Keratinocyte (primary cell): Measurements from ENCODE around the gene ABHD4. TPM values are rescaled to one million over a fixed set of nuclear protein-coding genes. Genes with fewer than 3 reads are reported as not detected.

Experiments
- DNase-seq: peaks from one replicate; pipeline ENCODE4 v3.0.0-alpha.2; 2011; ENCODE audit warnings: low read depth, missing footprints, low spot score
- FAIRE-seq: peaks from 2 replicates; lab custom pipeline; 2011; peaks lifted over from hg19 to GRCh38; lab: Jason Lieb, UNC
- H2AFZ ChIP-seq: 2 replicates; pipeline ENCODE4 v1.6.0; 2012; ENCODE audit warnings: low read length, control low read depth, inconsistent platforms; ENCODE audit not compliant: control insufficient read depth
- H3K27ac ChIP-seq: 2 replicates; pipeline ENCODE4 v1.5.1; 2011; ENCODE audit warnings: low read length; ENCODE audit not compliant: control insufficient read depth, insufficient read depth
- H3K27me3 ChIP-seq: 3 replicates; pipeline ENCODE4 v1.6.0; 2011; ENCODE audit warnings: low read length; ENCODE audit not compliant: control insufficient read depth, insufficient read depth; ENCODE audit errors: extremely low read depth
- H3K36me3 ChIP-seq, 2 experiments: 2 replicates in 1 of 2; 3 replicates in 1 of 2; pipeline ENCODE4 v1.5.1; 2011; ENCODE audit warnings: low read length in 2 of 2, mild to moderate bottlenecking in 1 of 2; ENCODE audit not compliant: control insufficient read depth in 2 of 2, insufficient read depth in 2 of 2; ENCODE audit errors: extremely low read depth in 1 of 2
- H3K4me1 ChIP-seq: 3 replicates; pipeline ENCODE4 v1.5.1; 2011; ENCODE audit warnings: low read length; ENCODE audit not compliant: control insufficient read depth, insufficient read depth; ENCODE audit errors: extremely low read depth
- H3K4me2 ChIP-seq: 3 replicates; pipeline ENCODE4 v1.6.0; 2011; ENCODE audit warnings: low read depth, low read length; ENCODE audit not compliant: control insufficient read depth, insufficient read depth; ENCODE audit errors: extremely low read depth
- H3K4me3 ChIP-seq, 3 experiments: fragments of 200-600 bp in 1 of 3; sonication (generic) in 1 of 3; 2 replicates in 2 of 3; 3 replicates in 1 of 3; pipeline ENCODE4 v1.5.1; 2011 to 2016; ENCODE audit warnings: low read length in 3 of 3, mild to moderate bottlenecking in 3 of 3, control low read depth in 2 of 3, inconsistent platforms in 1 of 3, low read depth in 1 of 3, mixed read lengths in 1 of 3, mixed run types in 1 of 3, moderate library complexity in 1 of 3; ENCODE audit not compliant: control insufficient read depth in 2 of 3, insufficient read depth in 2 of 3; ENCODE audit errors: extremely low read depth in 1 of 3
- H3K79me2 ChIP-seq: 2 replicates; pipeline ENCODE4 v1.6.0; 2012; ENCODE audit warnings: low read length; ENCODE audit not compliant: control insufficient read depth, insufficient read depth
- H3K9ac ChIP-seq: 3 replicates; pipeline ENCODE4 v1.6.0; 2011; ENCODE audit warnings: low read length; ENCODE audit not compliant: control insufficient read depth, insufficient read depth; ENCODE audit errors: extremely low read depth
- H3K9me1 ChIP-seq: 3 replicates; pipeline ENCODE4 v1.6.0; 2011; ENCODE audit warnings: low read length; ENCODE audit not compliant: control insufficient read depth, insufficient read depth; ENCODE audit errors: extremely low read depth
- H3K9me3 ChIP-seq: 2 replicates; pipeline ENCODE4 v1.5.1; 2012; ENCODE audit warnings: low read depth, low read length; ENCODE audit not compliant: control insufficient read depth
- H4K20me1 ChIP-seq: 3 replicates; pipeline ENCODE4 v1.6.0; 2011; ENCODE audit warnings: low read length; ENCODE audit not compliant: control insufficient read depth, insufficient read depth; ENCODE audit errors: extremely low read depth
- CTCF ChIP-seq, 3 experiments: IDR thresholded peaks in 1 of 3; conservative IDR thresholded peaks in 1 of 3; optimal IDR thresholded peaks in 1 of 3; 2 replicates in 2 of 3; 3 replicates in 1 of 3; pipeline versions ENCODE3 to v1.5.1; 2011; ENCODE audit warnings: low read length in 3 of 3, mild to moderate bottlenecking in 3 of 3, moderate library complexity in 2 of 3, control low read depth in 1 of 3, inconsistent platforms in 1 of 3; ENCODE audit not compliant: insufficient read depth in 2 of 3; ENCODE audit errors: extremely low read depth in 1 of 3
- EZH2 ChIP-seq: IDR thresholded peaks from one replicate; pipeline ENCODE4 v1.6.1; 2012; ENCODE audit warnings: inconsistent platforms, mild to moderate bottlenecking, low read length, moderate library complexity
- dilution Hi-C: fragments of 300-500 bp; cut with MboI; formaldehyde crosslinking; loops from one replicate; pipeline ENCODE4 v1.7.0; 2020; ENCODE audit warnings: low sequenced_read_pairs; ENCODE audit not compliant: extremely low pct_ligation_motif_present
- polyA plus RNA-seq, 5 experiments: library from polyadenylated mRNA; depleted of rRNA in 3 of 5; stranded (reverse) in 3 of 5; stranded (forward) in 1 of 5; unstranded in 1 of 5; fragments of >200 nt; gene quantifications; 1 replicate in 1 of 5; 2 replicates in 3 of 5; 3 replicates in 1 of 5; pipeline versions ENCODE4 v1.2.1 to v1.2.3, GENCODE V29; 2011 to 2012; ENCODE audit warnings: missing spikeins in 2 of 5, low read depth in 1 of 5, low replicate concordance in 1 of 5

ABHD4 gene
- polyA plus RNA-seq, 1 donor (not counting 4 experiments of a cell fraction or from before 2014, with no cell fraction given) = 17.7 TPM

GRCh38 chr14:22648506-22648905, 50.4 kb downstream of the ABHD4 start:
- Histone ChIP-seq H4K20me1 (no peaks in the 10 kb centered on the region), H3K79me2 (no peaks in the 10 kb centered on the region), H3K27me3 (peaks cover 3% of the 10 kb centered on the region), H3K4me3 (no peak overlapping the region), H3K27ac (no peak overlapping the region), H3K4me2 (no peak overlapping the region), H3K36me3 (no peaks in the 10 kb centered on the region), H3K9me3 (no peaks in the 10 kb centered on the region), H2AFZ (no peak overlapping the region), H3K4me1 (peaks cover 37% of the 10 kb centered on the region), H3K9me1 (no peaks in the 10 kb centered on the region), H3K9ac (no peak overlapping the region)
- DNase-seq (no peak), FAIRE-seq (no peak)
- dilution Hi-C loops = no loop called here
- no peak for TF ChIP-seq EZH2
- TF ChIP-seq CTCF (optimal IDR thresholded peaks at IDR 0.05 in 1 of 3, IDR thresholded peaks at IDR 0.05 in 1 of 3, conservative IDR thresholded peaks at IDR 0.05 in 1 of 3; ENCODE audit: extremely low read depth in 1 of 3, insufficient read depth in 2 of 3, low read length in 3 of 3) = no peak

- Histone ChIP-seq H2AFZ (no peak overlapping the region), H3K4me3 (no peak overlapping the region), H3K79me2 (no peaks in the 10 kb centered on the region), H3K27me3 (peaks cover 3% of the 10 kb centered on the region), H3K27ac (no peak overlapping the region), H3K4me1 (peaks cover 34% of the 10 kb centered on the region), H4K20me1 (no peaks in the 10 kb centered on the region), H3K9ac (no peak overlapping the region), H3K9me1 (no peaks in the 10 kb centered on the region), H3K36me3 (no peaks in the 10 kb centered on the region), H3K4me2 (no peak overlapping the region), H3K9me3 (no peaks in the 10 kb centered on the region)
- no peak for TF ChIP-seq EZH2
- TF ChIP-seq CTCF (optimal IDR thresholded peaks at IDR 0.05 in 1 of 3, IDR thresholded peaks at IDR 0.05 in 1 of 3, conservative IDR thresholded peaks at IDR 0.05 in 1 of 3; ENCODE audit: extremely low read depth in 1 of 3, insufficient read depth in 2 of 3, low read length in 3 of 3) = no peak
- DNase-seq (no peak), FAIRE-seq (no peak)
- dilution Hi-C loops = no loop called here
Observed at GRCh38 chr14:22650046-22650739, 52.1 kb downstream of the ABHD4 start.
